A549 (cell line): ENCODE results near the gene C3orf49. TPM values are rescaled to one million over a fixed set of nuclear protein-coding genes. Genes with fewer than 3 reads are reported as not detected.

Experiments
- ATAC-seq, 2 experiments: fragments of 200-7000 bp in 1 of 2; fragments of >200 bp in 1 of 2; cut with Nextera tagmentation in 1 of 2; cut with Tn5 transposase in 1 of 2; 3 replicates each; pipeline versions ENCODE4 v1.8.0 to v1.9.1; 2018 to 2020; ENCODE audit warnings: mild to moderate bottlenecking in 1 of 2, moderate library complexity in 1 of 2
- CTCF ChIA-PET: fragments of 300-600 bp; sonication (Branson Sonifier 250); formaldehyde crosslinking; extraction: SDS; loops from one replicate; lab custom pipeline; 2021; ENCODE audit warnings: antibody characterized with exemption, inconsistent platforms; lab: Yijun Ruan, JAX
- POLR2A ChIA-PET: fragments of 350-600 bp; formaldehyde crosslinking; extraction: SDS; loops from one replicate; lab custom pipeline; 2021; ENCODE audit warnings: antibody characterized with exemption, inconsistent platforms; lab: Yijun Ruan, JAX
- DNase-seq, 2 experiments: peaks; one replicate each; pipeline versions ENCODE4 v3.0.0 to v3.0.0-alpha.2; 2011 to 2016; ENCODE audit warnings: low read depth in 1 of 2, low spot score in 1 of 2
- FAIRE-seq: peaks from 2 replicates; lab custom pipeline; 2011; peaks lifted over from hg19 to GRCh38; lab: Jason Lieb, UNC
- H3K27ac ChIP-seq, 2 experiments: fragments of >200 bp; sonication (Bioruptor Twin); formaldehyde crosslinking; 3 replicates each; pipeline ENCODE4 v1.5.1; 2016 to 2017
- H3K4me1 ChIP-seq: fragments of >200 bp; sonication (Bioruptor Twin); formaldehyde crosslinking; 3 replicates; pipeline ENCODE4 v1.6.1; 2016
- H3K4me2 ChIP-seq: fragments of >200 bp; sonication (Bioruptor Twin); formaldehyde crosslinking; 3 replicates; pipeline ENCODE4 v1.6.1; 2016
- H3K4me3 ChIP-seq: fragments of >200 bp; sonication (Bioruptor Twin); formaldehyde crosslinking; 3 replicates; pipeline ENCODE4 v1.5.1; 2016
- H3K9me3 ChIP-seq: fragments of >200 bp; sonication (Bioruptor Twin); formaldehyde crosslinking; 3 replicates; pipeline ENCODE4 v1.6.1; 2016
- BCL3 ChIP-seq: fragments of >200 bp; sonication (Bioruptor Twin); formaldehyde crosslinking; IDR thresholded peaks from 3 replicates; pipeline ENCODE4 v1.6.1; 2016
- CEBPB ChIP-seq, 2 experiments: fragments of >200 bp in 1 of 2; sonication (Bioruptor Twin) in 1 of 2; formaldehyde crosslinking in 1 of 2; IDR thresholded peaks; 2 replicates each; pipeline ENCODE4 v1.6.1; 2012 to 2016
- CHD2 ChIP-seq: fragments of 150-350 bp; IDR thresholded peaks from 2 replicates; pipeline ENCODE4 v1.6.1; 2014; ENCODE audit warnings: low read length; ENCODE audit not compliant: partially characterized antibody
- E2F6 ChIP-seq: IDR thresholded peaks from 2 replicates; pipeline ENCODE4 v1.6.1; 2012; ENCODE audit warnings: low read depth, borderline replicate concordance
- EHMT2 ChIP-seq: fragments of 200-600 bp; sonication (generic); IDR thresholded peaks from 2 replicates; pipeline ENCODE4 v1.6.1; 2016; ENCODE audit warnings: antibody characterized with exemption, low read depth, mild to moderate bottlenecking, moderate library complexity
- ELK1 ChIP-seq: fragments of 150-350 bp; IDR thresholded peaks from 2 replicates; pipeline ENCODE4 v1.6.1; 2014; ENCODE audit warnings: low read depth, mild to moderate bottlenecking, low read length
- FOSB ChIP-seq: fragments of 250-450 bp; sonication (Bioruptor Pico); IDR thresholded peaks from 2 replicates; pipeline ENCODE4 v1.5.0; 2020; ENCODE audit warnings: mild to moderate bottlenecking, moderate library complexity
- FOSL2 ChIP-seq, 2 experiments: fragments of 450-650 bp in 1 of 2; fragments of >200 bp in 1 of 2; sonication (Bioruptor Twin) in 1 of 2; formaldehyde crosslinking; IDR thresholded peaks; 2 replicates each; pipeline versions ENCODE4 v1.5.0 to v1.6.1; 2016 to 2020; ENCODE audit warnings: mild to moderate bottlenecking in 1 of 2, moderate library complexity in 1 of 2
- HOXB13 ChIP-seq: fragments of 250-450 bp; sonication (Bioruptor Pico); IDR thresholded peaks from 2 replicates; pipeline ENCODE4 v1.5.0; 2020; ENCODE audit warnings: low read depth, mild to moderate bottlenecking, moderate library complexity
- JUN ChIP-seq, 2 experiments: fragments of >200 bp; sonication (Bioruptor Twin); formaldehyde crosslinking; IDR thresholded peaks; 2 replicates in 1 of 2; 3 replicates in 1 of 2; pipeline ENCODE4 v1.6.1; 2016 to 2017
- JUNB ChIP-seq: fragments of >200 bp; sonication (Bioruptor Twin); formaldehyde crosslinking; IDR thresholded peaks from 2 replicates; pipeline ENCODE4 v1.6.1; 2016
- KDM5A ChIP-seq: fragments of 200-600 bp; sonication (generic); IDR thresholded peaks from 2 replicates; pipeline ENCODE4 v1.6.1; 2016; ENCODE audit warnings: antibody characterized with exemption, mild to moderate bottlenecking
- MAX ChIP-seq: IDR thresholded peaks from 2 replicates; pipeline ENCODE4 v1.6.1; 2012
- NFE2L2 ChIP-seq: fragments of 150-350 bp; conservative IDR thresholded peaks from 2 replicates; pipeline ENCODE4 v1.6.1; 2014; ENCODE audit warnings: low read length
- NPAS2 ChIP-seq: fragments of 250-450 bp; sonication (Bioruptor Pico); IDR thresholded peaks from 2 replicates; pipeline ENCODE4 v1.8.0; 2022; ENCODE audit warnings: mild to moderate bottlenecking, moderate library complexity, borderline replicate concordance
- POLR2AphosphoS2 ChIP-seq: conservative IDR thresholded peaks from 2 replicates; pipeline ENCODE4 v1.6.1; 2012; ENCODE audit warnings: low read length, improper control_type of control experiment, inconsistent platforms
- RAD21 ChIP-seq, 2 experiments: fragments of >200 bp in 1 of 2; sonication (Bioruptor Twin) in 1 of 2; formaldehyde crosslinking in 1 of 2; IDR thresholded peaks in 1 of 2; conservative IDR thresholded peaks in 1 of 2; 2 replicates in 1 of 2; 3 replicates in 1 of 2; pipeline ENCODE4 v1.6.1; 2012 to 2018; ENCODE audit warnings: inconsistent platforms in 1 of 2
- RARB ChIP-seq: fragments of 250-450 bp; sonication (Bioruptor Pico); IDR thresholded peaks from 2 replicates; pipeline ENCODE4 v1.8.0; 2021; ENCODE audit warnings: mild to moderate bottlenecking, moderate library complexity
- RCOR1 ChIP-seq: fragments of 150-350 bp; IDR thresholded peaks from 2 replicates; pipeline ENCODE4 v1.6.1; 2014; ENCODE audit warnings: antibody characterized with exemption, low read length, low read depth
- SMC3 ChIP-seq: fragments of >200 bp; sonication (Bioruptor Twin); formaldehyde crosslinking; IDR thresholded peaks from 3 replicates; pipeline ENCODE4 v1.6.1; 2018; ENCODE audit warnings: inconsistent platforms
- TP53 ChIP-seq: fragments of 250-450 bp; sonication (Bioruptor Pico); IDR thresholded peaks from 2 replicates; pipeline ENCODE4 v1.5.0; 2021; ENCODE audit warnings: mild to moderate bottlenecking, moderate library complexity
- ZC3H11A ChIP-seq: fragments of 450-650 bp; IDR thresholded peaks from 2 replicates; pipeline ENCODE4 v1.6.1; 2014; ENCODE audit warnings: antibody characterized with exemption, mild to moderate bottlenecking
- ZNF302 ChIP-seq: fragments of 250-450 bp; sonication (Bioruptor Pico); IDR thresholded peaks from 2 replicates; pipeline ENCODE4 v1.9.0; 2021; ENCODE audit warnings: inconsistent platforms, mild to moderate bottlenecking, moderate library complexity
- whole genome bisulfite sequencing: methylation state at CpG from one replicate; pipeline ENCODE4 v1.1.6; 2017; ENCODE audit errors: missing lambda C conversion rate; 5-methylcytosine and 5-hydroxymethylcytosine counted together
- polyA plus RNA-seq, 4 experiments: library from polyadenylated mRNA; depleted of rRNA in 3 of 4; stranded (reverse); fragments of >200 nt; fragmentation: RNase III in 1 of 4; extraction: RNeasy Plus Mini Kit Qiagen cat#74134 plus additional on column Dnase treatment in 1 of 4; gene quantifications; 2 replicates in 3 of 4; 3 replicates in 1 of 4; pipeline ENCODE4 v1.2.3, GENCODE V29; 2011 to 2017
- TF ChIP-seq, protein P1 (sequence below): fragments of >200 bp; sonication (Bioruptor Twin); formaldehyde crosslinking; IDR thresholded peaks from 3 replicates; pipeline ENCODE4 v1.5.1; 2016
- TF ChIP-seq, protein P2 (sequence below): fragments of 200-600 bp; sonication (generic); IDR thresholded peaks from 2 replicates; pipeline ENCODE4 v1.6.1; 2016; ENCODE audit warnings: antibody characterized with exemption, mild to moderate bottlenecking, moderate library complexity

The C3orf49 gene
- polyA plus RNA-seq, 2 of the 4 experiments (the other 2 are of a cell fraction) = not detected

- no peaks in the 10 kb centered on the region for H3K4me1 ChIP-seq
- TF ChIP-seq HOXB13 (CRISPR knock-in tag) (no peak), RAD21 (conservative IDR thresholded peaks at IDR 0.05 in 1 of 2, IDR thresholded peaks at IDR 0.05 in 1 of 2) (no peak), ELK1 (no peak), NFE2L2 (no peak), RARB (CRISPR knock-in tag) (no peak), EHMT2 (no peak), KDM5A (no peak), BCL3 (no peak)
- TF ChIP-seq, protein P1, sequence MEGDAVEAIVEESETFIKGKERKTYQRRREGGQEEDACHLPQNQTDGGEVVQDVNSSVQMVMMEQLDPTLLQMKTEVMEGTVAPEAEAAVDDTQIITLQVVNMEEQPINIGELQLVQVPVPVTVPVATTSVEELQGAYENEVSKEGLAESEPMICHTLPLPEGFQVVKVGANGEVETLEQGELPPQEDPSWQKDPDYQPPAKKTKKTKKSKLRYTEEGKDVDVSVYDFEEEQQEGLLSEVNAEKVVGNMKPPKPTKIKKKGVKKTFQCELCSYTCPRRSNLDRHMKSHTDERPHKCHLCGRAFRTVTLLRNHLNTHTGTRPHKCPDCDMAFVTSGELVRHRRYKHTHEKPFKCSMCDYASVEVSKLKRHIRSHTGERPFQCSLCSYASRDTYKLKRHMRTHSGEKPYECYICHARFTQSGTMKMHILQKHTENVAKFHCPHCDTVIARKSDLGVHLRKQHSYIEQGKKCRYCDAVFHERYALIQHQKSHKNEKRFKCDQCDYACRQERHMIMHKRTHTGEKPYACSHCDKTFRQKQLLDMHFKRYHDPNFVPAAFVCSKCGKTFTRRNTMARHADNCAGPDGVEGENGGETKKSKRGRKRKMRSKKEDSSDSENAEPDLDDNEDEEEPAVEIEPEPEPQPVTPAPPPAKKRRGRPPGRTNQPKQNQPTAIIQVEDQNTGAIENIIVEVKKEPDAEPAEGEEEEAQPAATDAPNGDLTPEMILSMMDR = no peak
- TF ChIP-seq, protein P2, sequence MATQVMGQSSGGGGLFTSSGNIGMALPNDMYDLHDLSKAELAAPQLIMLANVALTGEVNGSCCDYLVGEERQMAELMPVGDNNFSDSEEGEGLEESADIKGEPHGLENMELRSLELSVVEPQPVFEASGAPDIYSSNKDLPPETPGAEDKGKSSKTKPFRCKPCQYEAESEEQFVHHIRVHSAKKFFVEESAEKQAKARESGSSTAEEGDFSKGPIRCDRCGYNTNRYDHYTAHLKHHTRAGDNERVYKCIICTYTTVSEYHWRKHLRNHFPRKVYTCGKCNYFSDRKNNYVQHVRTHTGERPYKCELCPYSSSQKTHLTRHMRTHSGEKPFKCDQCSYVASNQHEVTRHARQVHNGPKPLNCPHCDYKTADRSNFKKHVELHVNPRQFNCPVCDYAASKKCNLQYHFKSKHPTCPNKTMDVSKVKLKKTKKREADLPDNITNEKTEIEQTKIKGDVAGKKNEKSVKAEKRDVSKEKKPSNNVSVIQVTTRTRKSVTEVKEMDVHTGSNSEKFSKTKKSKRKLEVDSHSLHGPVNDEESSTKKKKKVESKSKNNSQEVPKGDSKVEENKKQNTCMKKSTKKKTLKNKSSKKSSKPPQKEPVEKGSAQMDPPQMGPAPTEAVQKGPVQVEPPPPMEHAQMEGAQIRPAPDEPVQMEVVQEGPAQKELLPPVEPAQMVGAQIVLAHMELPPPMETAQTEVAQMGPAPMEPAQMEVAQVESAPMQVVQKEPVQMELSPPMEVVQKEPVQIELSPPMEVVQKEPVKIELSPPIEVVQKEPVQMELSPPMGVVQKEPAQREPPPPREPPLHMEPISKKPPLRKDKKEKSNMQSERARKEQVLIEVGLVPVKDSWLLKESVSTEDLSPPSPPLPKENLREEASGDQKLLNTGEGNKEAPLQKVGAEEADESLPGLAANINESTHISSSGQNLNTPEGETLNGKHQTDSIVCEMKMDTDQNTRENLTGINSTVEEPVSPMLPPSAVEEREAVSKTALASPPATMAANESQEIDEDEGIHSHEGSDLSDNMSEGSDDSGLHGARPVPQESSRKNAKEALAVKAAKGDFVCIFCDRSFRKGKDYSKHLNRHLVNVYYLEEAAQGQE = no peak
- TF ChIP-seq, all 56 proteins: peak for 0
- FAIRE-seq (no peak), DNase-seq (no peak), ATAC-seq (no peak)
- H3K4me3 ChIP-seq = no peak overlapping the region
- 24% methylated on average over 5 of the region's 5 CpGs for WGBS
- ChIA-PET CTCF (no interaction called here), POLR2A (no interaction called here)
- no peak overlapping the region for H3K4me2 ChIP-seq
- no peak overlapping the region for H3K27ac ChIP-seq
- H3K9me3 ChIP-seq = no peaks in the 10 kb centered on the region
These were observed 19.0 kb upstream of the C3orf49 start for GRCh38 chr3:63800097-63800496.

GRCh38 chr3:63803911-63804310 is 15.2 kb upstream of the C3orf49 start:
- no peak overlapping the region for H3K4me3 ChIP-seq
- ATAC-seq = no peak
- no peak for TF ChIP-seq RCOR1
- no peak for TF ChIP-seq TP53 (CRISPR knock-in tag)
- no peak for TF ChIP-seq NPAS2 (CRISPR knock-in tag)
- no peak for TF ChIP-seq SMC3
- no peak for TF ChIP-seq CEBPB (IDR thresholded peaks at IDR 0.05)
- TF ChIP-seq ZC3H11A = no peak
- no peak for TF ChIP-seq FOSB
- TF ChIP-seq E2F6 = no peak
- no peak for TF ChIP-seq JUN (IDR thresholded peaks at IDR 0.05)
- TF ChIP-seq JUNB = no peak
- no peak for TF ChIP-seq POLR2AphosphoS2
- no peak for TF ChIP-seq FOSL2 (IDR thresholded peaks at IDR 0.05)
- no peak for TF ChIP-seq FOSL2 (CRISPR knock-in tag; IDR thresholded peaks at IDR 0.05)
- TF ChIP-seq ZNF302 = no peak
- TF ChIP-seq ELK1 = no peak
- TF ChIP-seq CHD2 = no peak
- no peak for TF ChIP-seq MAX
- TF ChIP-seq, all 56 proteins: peak for 0
- DNase-seq = no peak
- ChIA-PET POLR2A (no interaction called here), CTCF (interaction anchor here (1.1 kb wide), 1 partner anchor 9 kb away, joined by 3 read pairs; no protein-coding TSS in a partner anchor)
- no peak overlapping the region for H3K4me2 ChIP-seq
- H3K9me3 ChIP-seq = no peaks in the 10 kb centered on the region
- H3K4me1 ChIP-seq = no peaks in the 10 kb centered on the region
- H3K27ac ChIP-seq = no peak overlapping the region
- no peak for FAIRE-seq
- WGBS = 78% methylated on average over 5 of the region's 5 CpGs
